Ascending aorta (tissue), 2 donors: Measurements from ENCODE around the gene ADCY2. TPM values are rescaled to one million over a fixed set of nuclear protein-coding genes. Genes with fewer than 3 reads are reported as not detected.

Experiments
- DNase-seq, 2 donors: peaks; one replicate each; pipeline ENCODE4 v3.0.0-alpha.2; 2019; ENCODE audit warnings: low spot score in 2 of 2
- H3K27ac ChIP-seq, 2 donors: fragments of 200-600 bp; sonication (generic); one replicate each; pipeline ENCODE4 v1.5.1; 2016 to 2017; ENCODE audit warnings: mild to moderate bottlenecking in 1 of 2
- H3K27me3 ChIP-seq: fragments of 200-600 bp; sonication (generic); one replicate; pipeline ENCODE4 v1.5.1; 2017
- H3K36me3 ChIP-seq, 2 donors: fragments of 200-600 bp; sonication (generic); one replicate each; pipeline ENCODE4 v1.5.1; 2016
- H3K4me1 ChIP-seq, 2 donors: fragments of 200-600 bp; sonication (generic); one replicate each; pipeline ENCODE4 v1.5.1; 2016 to 2017; ENCODE audit warnings: mild to moderate bottlenecking in 1 of 2
- H3K4me3 ChIP-seq, 2 donors: fragments of 200-600 bp; sonication (generic); one replicate each; pipeline ENCODE4 v1.5.1; 2016 to 2017; ENCODE audit warnings: mild to moderate bottlenecking in 1 of 2
- H3K9me3 ChIP-seq, 2 donors: fragments of 200-600 bp; sonication (generic); one replicate each; pipeline ENCODE4 v1.5.1; 2016
- CTCF ChIP-seq, 3 experiments: fragments of 200-600 bp in 2 of 3; fragments of 450-650 bp in 1 of 3; sonication (generic) in 2 of 3; IDR thresholded peaks; one replicate each; pipeline ENCODE4 v1.5.1; 2016 to 2019; ENCODE audit warnings: antibody characterized with exemption in 3 of 3, mild to moderate bottlenecking in 1 of 3, moderate library complexity in 1 of 3
- intact Hi-C: fragments of 100-400 bp; cut with DNase I; formaldehyde crosslinking; loops from one replicate; pipeline ENCODE4 v1.15.1; 2023
- total RNA-seq: library from RNA; depleted of rRNA; stranded (reverse); fragments of >200 nt; gene quantifications from one replicate; pipeline ENCODE4 v1.1.0, GENCODE V29; 2016

ADCY2 gene
- total RNA-seq, 1 donor from 2014 or later = 0.11 TPM

- Histone ChIP-seq H3K36me3 (peaks cover 0 to 4% of the 10 kb centered on the region in 2 donors), H3K27ac (no peak overlapping the region), H3K9me3 (no peaks in the 10 kb centered on the region), H3K27me3 (no peaks in the 10 kb centered on the region), H3K4me1 (no peaks in the 10 kb centered on the region), H3K4me3 (no peak overlapping the region)
- no peak for TF ChIP-seq CTCF (IDR thresholded peaks at IDR 0.05)
- intact Hi-C loops = no loop called here
- no peak for DNase-seq
Measured at GRCh38 chr5:7825630-7826029, 429.7 kb downstream of the ADCY2 start.

- no peaks in the 10 kb centered on the region for H3K9me3 ChIP-seq
- H3K27me3 ChIP-seq = no peaks in the 10 kb centered on the region
- no peak overlapping the region for H3K27ac ChIP-seq
- no peak overlapping the region for H3K4me3 ChIP-seq
- no peak for DNase-seq
- H3K4me1 ChIP-seq = no peaks in the 10 kb centered on the region
- H3K36me3 ChIP-seq = peaks cover 0 to 4% of the 10 kb centered on the region in 2 donors
- TF ChIP-seq CTCF (IDR thresholded peaks at IDR 0.05) = no peak
- intact Hi-C loops = no loop called here
Measured at GRCh38 chr5:7827610-7828009, 431.7 kb downstream of the ADCY2 start.

- H3K4me3 ChIP-seq = no peak overlapping the region
- no peaks in the 10 kb centered on the region for H3K27me3 ChIP-seq
- no peak for TF ChIP-seq CTCF (IDR thresholded peaks at IDR 0.05)
- no peak for DNase-seq
- H3K27ac ChIP-seq = no peak overlapping the region
- no peaks in the 10 kb centered on the region for H3K9me3 ChIP-seq
- peaks cover 0 to 4% of the 10 kb centered on the region in 2 donors for H3K36me3 ChIP-seq
- intact Hi-C loops = no loop called here
- H3K4me1 ChIP-seq = no peaks in the 10 kb centered on the region
Measured at GRCh38 chr5:7828269-7828668, 432.3 kb downstream of the ADCY2 start.

DNA sequence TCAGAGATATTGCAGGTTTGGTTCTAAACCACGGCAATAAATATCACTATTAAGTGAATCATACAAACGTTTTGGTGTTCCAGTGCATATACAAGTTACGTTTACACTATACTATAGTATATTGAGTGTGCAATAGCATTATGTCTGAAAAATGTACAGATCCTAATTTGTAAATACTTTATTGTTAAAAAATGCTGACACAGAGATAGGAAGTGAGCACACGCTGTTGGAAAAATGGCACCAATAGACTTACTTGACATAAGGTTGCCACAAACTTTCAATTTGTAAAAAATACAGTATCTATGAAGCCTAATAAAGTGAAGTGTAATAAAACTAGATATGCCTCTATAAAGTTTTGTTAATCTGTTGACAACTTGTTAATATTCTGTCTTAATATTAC lies 439.0 kb downstream of the ADCY2 start:
- no peak for DNase-seq
- H3K36me3 ChIP-seq = no peaks in the 10 kb centered on the region

DNA sequence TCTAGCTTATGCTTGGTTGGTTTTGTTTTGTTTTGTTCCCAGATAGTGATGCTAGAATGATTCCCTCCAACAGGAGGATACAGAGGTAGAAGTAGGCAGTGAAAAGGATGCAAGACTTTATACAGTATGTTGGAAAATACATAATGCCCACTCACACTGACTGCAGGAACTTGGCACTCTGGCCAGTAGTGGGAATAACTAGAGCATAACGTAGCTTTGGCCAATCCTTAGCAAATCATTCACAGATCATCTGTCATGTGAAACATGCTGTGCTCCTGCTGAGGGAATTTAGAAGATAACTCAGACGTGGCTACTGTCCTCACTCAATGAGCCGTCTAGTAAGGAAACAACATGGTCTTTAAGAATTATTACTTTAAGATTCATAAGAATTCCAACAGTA lies 441.5 kb downstream of the ADCY2 start:
- no peak for DNase-seq
- Histone ChIP-seq H3K4me3 (no peak overlapping the region), H3K4me1 (no peaks in the 10 kb centered on the region), H3K27me3 (no peaks in the 10 kb centered on the region), H3K27ac (no peak overlapping the region), H3K9me3 (no peaks in the 10 kb centered on the region), H3K36me3 (no peaks in the 10 kb centered on the region)
- no peak for TF ChIP-seq CTCF (IDR thresholded peaks at IDR 0.05)
- intact Hi-C loops = no loop called here

More for the DNA sequence above, 439.0 kb downstream of the ADCY2 start:
- H3K9me3 ChIP-seq = no peaks in the 10 kb centered on the region
- no peaks in the 10 kb centered on the region for H3K27me3 ChIP-seq
- H3K4me3 ChIP-seq = no peak overlapping the region
- no peak overlapping the region for H3K27ac ChIP-seq
- TF ChIP-seq CTCF (IDR thresholded peaks at IDR 0.05) = no peak
- no peaks in the 10 kb centered on the region for H3K4me1 ChIP-seq
- intact Hi-C loops = no loop called here

GRCh38 chr5:7842531-7842930 lies 446.6 kb downstream of the ADCY2 start:
- H3K4me3 ChIP-seq = no peak overlapping the region
- intact Hi-C loops = no loop called here
- no peak for TF ChIP-seq CTCF (IDR thresholded peaks at IDR 0.05)
- no peaks in the 10 kb centered on the region for H3K27me3 ChIP-seq
- no peak overlapping the region for H3K27ac ChIP-seq
- no peaks in the 10 kb centered on the region for H3K36me3 ChIP-seq
- H3K9me3 ChIP-seq = no peaks in the 10 kb centered on the region
- no peaks in the 10 kb centered on the region for H3K4me1 ChIP-seq
- DNase-seq = no peak
